BE2C (cell line): ENCODE results near the gene NUMB. TPM values are rescaled to one million over a fixed set of nuclear protein-coding genes. Genes with fewer than 3 reads are reported as not detected.

Experiments used
- DNase-seq: peaks from one replicate; pipeline ENCODE4 v3.0.0-alpha.2; 2020
- H3K27me3 ChIP-seq: fragments of 250-450 bp; sonication (Bioruptor Pico); 2 replicates; pipeline ENCODE4 v1.5.1; 2020; ENCODE audit warnings: mild to moderate bottlenecking
- H3K36me3 ChIP-seq: fragments of 250-450 bp; sonication (Bioruptor Pico); 2 replicates; pipeline ENCODE4 v1.5.1; 2020; ENCODE audit warnings: mild to moderate bottlenecking
- H3K4me1 ChIP-seq: fragments of 250-450 bp; sonication (Bioruptor Pico); 2 replicates; pipeline ENCODE4 v1.5.1; 2020
- H3K4me3 ChIP-seq: 2 replicates; pipeline ENCODE4 v1.5.1; 2011; ENCODE audit warnings: low read depth, low read length
- H3K9me3 ChIP-seq: fragments of 250-450 bp; sonication (Bioruptor Pico); 2 replicates; pipeline ENCODE4 v1.5.1; 2020
- polyA plus RNA-seq: library from polyadenylated mRNA; unstranded; fragments of >200 nt; gene quantifications from one replicate; pipeline ENCODE4 v1.2.1, GENCODE V29; 2012; ENCODE audit warnings: low read depth, missing spikeins; ENCODE audit not compliant: insufficient read length, insufficient read depth
- TF ChIP-seq, protein P1 (sequence below): IDR thresholded peaks from 2 replicates; pipeline ENCODE4 v1.5.1; 2012; ENCODE audit warnings: mild to moderate bottlenecking, low read depth, low read length

Gene NUMB
- 66.6 TPM for polyA plus RNA-seq

DNA sequence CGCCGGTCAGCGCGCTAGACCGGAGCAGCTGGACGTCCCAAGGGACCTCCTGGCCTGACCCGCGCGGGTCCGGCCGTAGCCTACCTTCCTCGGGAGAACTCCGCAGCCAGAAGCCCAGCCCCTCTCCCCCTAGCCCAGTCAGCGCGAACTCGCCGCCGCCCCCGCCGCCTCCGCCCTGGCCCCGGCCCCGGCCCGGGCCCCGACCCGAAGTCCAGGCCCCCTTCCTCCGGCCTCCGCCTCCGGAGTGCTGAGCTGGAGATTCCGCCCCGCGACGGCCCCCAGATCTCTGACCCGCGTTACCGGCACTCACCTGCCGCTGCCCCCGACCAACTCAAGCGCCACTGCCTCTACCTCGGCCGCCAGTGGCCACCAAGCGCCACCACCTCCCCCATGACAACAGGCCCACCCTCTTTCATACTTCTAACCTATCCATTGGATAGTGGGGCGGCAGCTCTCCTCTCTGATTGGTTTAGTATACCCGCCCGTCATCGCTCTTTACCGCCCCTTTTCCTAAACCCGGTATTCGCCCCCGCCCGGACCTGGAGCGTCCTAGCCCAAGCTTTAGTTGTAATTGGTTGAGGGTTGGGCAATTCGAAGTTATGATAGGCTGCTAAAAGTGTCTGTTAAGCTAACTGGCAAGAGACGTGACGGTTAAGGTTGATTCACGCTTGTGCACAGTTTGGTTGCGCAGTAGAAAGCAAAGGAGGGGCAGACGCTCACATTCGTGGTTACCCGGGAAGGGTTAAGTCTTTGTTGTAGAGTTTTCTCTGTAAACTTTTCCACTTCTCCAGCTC, at the start of gene NUMB:
TSS of gene NUMB (minus strand) at position 364 of the 794 bp plus-strand sequence. CDS start 102,795 bp downstream, outside the sequence.
- H3K4me3 ChIP-seq = peak within 1 kb of the TSS; percentile 93
- TF ChIP-seq, protein P1, sequence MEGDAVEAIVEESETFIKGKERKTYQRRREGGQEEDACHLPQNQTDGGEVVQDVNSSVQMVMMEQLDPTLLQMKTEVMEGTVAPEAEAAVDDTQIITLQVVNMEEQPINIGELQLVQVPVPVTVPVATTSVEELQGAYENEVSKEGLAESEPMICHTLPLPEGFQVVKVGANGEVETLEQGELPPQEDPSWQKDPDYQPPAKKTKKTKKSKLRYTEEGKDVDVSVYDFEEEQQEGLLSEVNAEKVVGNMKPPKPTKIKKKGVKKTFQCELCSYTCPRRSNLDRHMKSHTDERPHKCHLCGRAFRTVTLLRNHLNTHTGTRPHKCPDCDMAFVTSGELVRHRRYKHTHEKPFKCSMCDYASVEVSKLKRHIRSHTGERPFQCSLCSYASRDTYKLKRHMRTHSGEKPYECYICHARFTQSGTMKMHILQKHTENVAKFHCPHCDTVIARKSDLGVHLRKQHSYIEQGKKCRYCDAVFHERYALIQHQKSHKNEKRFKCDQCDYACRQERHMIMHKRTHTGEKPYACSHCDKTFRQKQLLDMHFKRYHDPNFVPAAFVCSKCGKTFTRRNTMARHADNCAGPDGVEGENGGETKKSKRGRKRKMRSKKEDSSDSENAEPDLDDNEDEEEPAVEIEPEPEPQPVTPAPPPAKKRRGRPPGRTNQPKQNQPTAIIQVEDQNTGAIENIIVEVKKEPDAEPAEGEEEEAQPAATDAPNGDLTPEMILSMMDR = no peak
- no peaks in the 10 kb centered on the region for H3K36me3 ChIP-seq
- H3K9me3 ChIP-seq = no peaks in the 10 kb centered on the region
- peak; percentile 98 for DNase-seq
- H3K27me3 ChIP-seq = no peaks in the 10 kb centered on the region
- H3K4me1 ChIP-seq = peaks cover 10% of the 10 kb centered on the region

DNA sequence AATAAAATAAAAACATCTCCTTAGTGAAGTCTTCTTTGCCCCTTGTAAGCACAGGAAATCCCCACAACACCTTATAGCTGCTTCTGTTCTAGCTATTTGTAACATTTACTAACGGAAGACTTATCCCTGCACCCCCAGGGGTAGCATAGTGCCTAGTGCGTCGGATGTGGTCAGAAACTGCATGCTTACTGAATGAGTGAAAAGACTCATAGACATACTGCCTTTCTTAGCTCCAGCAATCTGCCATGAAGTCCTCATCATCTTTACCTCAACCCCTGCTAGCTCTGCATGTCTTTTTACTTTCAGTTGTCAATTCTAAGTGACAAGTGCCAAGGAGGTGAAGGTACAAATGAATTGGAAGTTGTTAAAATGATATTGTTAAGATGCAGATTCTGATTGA, 45.3 kb upstream of the NUMB start:
- Histone ChIP-seq H3K9me3 (no peaks in the 10 kb centered on the region), H3K36me3 (no peaks in the 10 kb centered on the region)
- DNase-seq = no peak

DNA sequence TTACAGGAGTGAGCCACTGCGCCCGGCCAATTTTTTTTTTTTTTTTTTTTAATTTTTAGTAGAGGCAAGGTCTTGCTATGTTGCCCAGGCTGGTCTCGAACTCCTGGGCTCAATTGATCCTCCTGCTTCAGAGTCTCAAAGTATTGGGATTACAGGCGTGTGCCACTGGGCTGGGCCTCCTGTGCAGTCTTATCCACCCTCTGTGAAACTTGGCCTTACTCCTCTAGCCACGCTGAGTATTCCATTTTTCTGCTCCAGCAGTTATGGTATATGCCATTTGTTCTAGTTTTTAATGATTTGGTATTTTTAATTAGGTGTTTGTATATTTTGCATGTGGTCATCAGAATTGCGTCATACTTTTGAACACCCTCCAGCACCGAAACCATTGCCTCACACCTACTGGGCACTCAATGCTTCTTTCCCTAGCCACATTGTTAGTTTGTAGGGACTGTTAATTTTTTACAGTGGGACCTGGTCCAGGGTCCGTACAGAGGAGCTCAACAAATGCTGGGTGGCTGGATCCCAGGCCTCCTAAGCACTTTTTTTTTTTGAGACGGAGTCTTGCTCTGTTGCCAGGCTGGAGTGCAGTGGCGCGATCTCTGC, 43.8 kb upstream of the NUMB start:
- H3K9me3 ChIP-seq = no peaks in the 10 kb centered on the region
- H3K4me3 ChIP-seq = no peak overlapping the region
- TF ChIP-seq, protein P1 = no peak
- H3K4me1 ChIP-seq = no peaks in the 10 kb centered on the region
- no peak for DNase-seq
- H3K27me3 ChIP-seq = no peaks in the 10 kb centered on the region
- H3K36me3 ChIP-seq = no peaks in the 10 kb centered on the region; the same call in 1 of the 2 replicates

More for the DNA sequence above, 45.3 kb upstream of the NUMB start:
- H3K4me3 ChIP-seq = no peak overlapping the region
- TF ChIP-seq, protein P1 = no peak
- no peaks in the 10 kb centered on the region for H3K27me3 ChIP-seq
- no peaks in the 10 kb centered on the region for H3K4me1 ChIP-seq

DNA sequence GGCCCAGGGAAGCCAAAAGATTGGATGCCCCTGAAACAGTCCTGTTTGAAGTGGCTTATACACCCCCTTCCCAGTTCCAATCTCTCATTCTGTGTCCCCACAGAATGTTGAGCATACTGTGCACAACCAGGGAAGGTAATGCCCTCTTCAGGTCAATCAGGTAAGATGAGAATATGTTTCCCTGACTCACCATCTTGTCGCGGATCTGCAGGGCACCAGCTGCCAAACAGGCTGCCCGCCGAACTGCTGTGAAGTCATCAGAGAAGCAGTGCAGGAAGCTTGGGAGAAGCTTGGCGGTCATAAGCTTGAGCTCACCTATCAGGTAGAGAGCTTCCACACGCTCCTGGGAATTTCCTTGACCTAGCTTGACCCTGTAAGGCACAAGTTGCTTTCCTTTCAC, 42.0 kb upstream of the NUMB start:
- Histone ChIP-seq H3K4me1 (no peaks in the 10 kb centered on the region), H3K36me3 (peaks cover 4% of the 10 kb centered on the region; the same call in 1 of the 2 replicates), H3K4me3 (no peak overlapping the region), H3K9me3 (no peaks in the 10 kb centered on the region), H3K27me3 (no peaks in the 10 kb centered on the region)
- TF ChIP-seq, protein P1 = no peak
- DNase-seq = no peak

DNA sequence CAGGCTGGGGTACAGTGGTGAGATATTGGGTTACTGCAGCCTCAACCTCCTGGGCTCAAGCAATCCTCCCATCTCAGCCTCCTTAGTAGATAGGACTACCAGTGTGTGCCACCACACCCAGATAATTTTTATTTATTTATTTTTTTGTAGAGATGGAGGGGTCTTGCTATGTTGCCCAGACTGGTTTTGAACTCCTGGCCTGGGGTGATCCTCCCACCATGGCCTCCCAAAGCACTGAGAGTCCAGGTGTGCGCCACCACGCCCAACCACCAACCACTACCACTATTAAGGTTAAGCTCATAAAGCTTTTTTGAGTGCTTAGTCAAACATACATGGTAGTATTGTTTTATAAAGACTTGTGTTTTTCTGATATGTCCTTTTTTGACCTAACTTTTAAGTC, 36.2 kb upstream of the NUMB start:
- TF ChIP-seq, protein P1 = no peak
- no peaks in the 10 kb centered on the region for H3K27me3 ChIP-seq
- H3K4me1 ChIP-seq = no peaks in the 10 kb centered on the region
- H3K9me3 ChIP-seq = no peaks in the 10 kb centered on the region
- H3K36me3 ChIP-seq = peaks cover 4% of the 10 kb centered on the region; the same call in 1 of the 2 replicates
- no peak for DNase-seq
- H3K4me3 ChIP-seq = no peak overlapping the region

DNA sequence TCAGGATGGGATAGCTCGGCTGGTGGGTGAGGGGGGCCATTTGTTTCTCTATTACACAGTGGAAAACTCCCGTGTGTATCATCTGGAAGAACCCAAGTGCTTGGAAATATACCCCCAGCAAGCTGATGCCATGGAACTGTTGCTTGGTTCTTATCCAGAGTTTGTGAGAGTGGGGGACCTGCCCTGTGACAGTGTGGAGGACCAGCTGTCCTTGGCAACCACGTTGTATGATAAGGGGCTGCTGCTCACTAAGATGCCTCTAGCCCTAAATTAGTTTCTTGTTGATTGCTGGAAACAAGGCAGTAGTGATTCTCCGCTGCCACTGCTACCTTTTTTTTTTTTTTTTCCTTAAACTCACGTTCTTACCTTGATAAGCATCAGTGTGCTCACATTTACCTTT, 34.3 kb upstream of the NUMB start:
- H3K9me3 ChIP-seq = no peaks in the 10 kb centered on the region
- TF ChIP-seq, protein P1 = no peak
- no peaks in the 10 kb centered on the region for H3K4me1 ChIP-seq
- H3K36me3 ChIP-seq = 0 out of 2 replicates have a peak, but pooled peaks cover 4% of the 10 kb centered on the region
- H3K27me3 ChIP-seq = no peaks in the 10 kb centered on the region
- no peak for DNase-seq
- H3K4me3 ChIP-seq = peak overlapping the region; percentile 87
